Mammary epithelial cell (primary cell): ENCODE data around the gene SERTAD2.

Experiments used
- CTCF ChIP-seq, 2 donors: IDR thresholded peaks in 1 of 2; conservative IDR thresholded peaks in 1 of 2; 2 replicates each; pipeline ENCODE4 v1.5.1; 2011 to 2012; ENCODE audit warnings: inconsistent platforms in 2 of 2, low read length in 2 of 2, mild to moderate bottlenecking in 2 of 2, control low read depth in 1 of 2, low read depth in 1 of 2; ENCODE audit not compliant: insufficient read depth in 1 of 2; ENCODE audit errors: extremely low read depth in 1 of 2
- EZH2 ChIP-seq: IDR thresholded peaks from 2 replicates; pipeline ENCODE4 v1.6.1; 2012; ENCODE audit warnings: low read length, inconsistent platforms, borderline replicate concordance

DNA sequence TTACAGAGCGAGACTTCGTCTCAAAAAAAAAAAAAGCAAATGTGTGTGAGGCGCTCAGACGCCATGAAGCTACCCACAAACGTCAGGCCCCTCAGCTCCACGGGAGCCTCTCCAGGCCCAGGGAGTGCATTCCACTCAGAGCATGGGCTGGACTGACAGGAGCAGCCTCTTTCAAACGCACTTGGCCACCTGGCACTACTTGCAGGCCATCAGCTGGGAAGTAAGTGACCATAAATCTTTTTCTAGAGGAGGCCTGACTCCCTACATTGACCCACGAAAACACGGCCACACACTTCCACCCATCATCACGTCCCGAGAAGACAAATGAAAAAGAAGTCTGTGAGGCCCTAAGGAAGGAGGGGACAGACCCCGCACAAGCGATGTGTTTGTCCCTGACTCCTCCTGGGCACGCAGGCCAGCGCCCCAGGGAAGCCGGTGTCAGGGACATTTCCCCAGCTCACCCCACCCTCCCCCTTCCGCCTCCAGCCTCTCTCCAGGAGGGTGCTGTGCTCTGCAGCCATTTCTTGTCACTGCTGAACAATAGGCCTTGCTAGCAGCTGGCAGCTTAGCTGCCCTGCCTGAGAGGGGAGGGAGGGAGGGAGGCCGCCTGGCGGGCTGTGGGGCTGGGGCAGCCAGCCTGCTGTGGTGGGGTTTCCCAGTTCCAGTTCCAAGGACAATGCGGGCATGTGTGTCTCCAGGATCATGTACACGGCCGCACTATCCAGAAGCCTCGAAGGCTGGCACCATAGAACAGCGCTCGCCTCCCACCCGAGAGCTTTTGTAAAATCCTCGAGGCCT lies 26.6 kb downstream of the SERTAD2 start:
- TF ChIP-seq CTCF (conservative IDR thresholded peaks at IDR 0.05 in 1 of 2, IDR thresholded peaks at IDR 0.05 in 1 of 2; ENCODE audit: extremely low read depth in 1 of 2, insufficient read depth in 1 of 2, low read depth in 1 of 2, low read length in 2 of 2) (no peak), EZH2 (no peak)
